Measurements from ENCODE around the gene CCDC71.
A peak's percentile ranks its signal among the peaks of the same experiment; 100 is the strongest.

The CCDC71 gene
- total RNA-seq, result 10.1 to 25.0 (median 16.1) reads per million in 9 experiments

DNA sequence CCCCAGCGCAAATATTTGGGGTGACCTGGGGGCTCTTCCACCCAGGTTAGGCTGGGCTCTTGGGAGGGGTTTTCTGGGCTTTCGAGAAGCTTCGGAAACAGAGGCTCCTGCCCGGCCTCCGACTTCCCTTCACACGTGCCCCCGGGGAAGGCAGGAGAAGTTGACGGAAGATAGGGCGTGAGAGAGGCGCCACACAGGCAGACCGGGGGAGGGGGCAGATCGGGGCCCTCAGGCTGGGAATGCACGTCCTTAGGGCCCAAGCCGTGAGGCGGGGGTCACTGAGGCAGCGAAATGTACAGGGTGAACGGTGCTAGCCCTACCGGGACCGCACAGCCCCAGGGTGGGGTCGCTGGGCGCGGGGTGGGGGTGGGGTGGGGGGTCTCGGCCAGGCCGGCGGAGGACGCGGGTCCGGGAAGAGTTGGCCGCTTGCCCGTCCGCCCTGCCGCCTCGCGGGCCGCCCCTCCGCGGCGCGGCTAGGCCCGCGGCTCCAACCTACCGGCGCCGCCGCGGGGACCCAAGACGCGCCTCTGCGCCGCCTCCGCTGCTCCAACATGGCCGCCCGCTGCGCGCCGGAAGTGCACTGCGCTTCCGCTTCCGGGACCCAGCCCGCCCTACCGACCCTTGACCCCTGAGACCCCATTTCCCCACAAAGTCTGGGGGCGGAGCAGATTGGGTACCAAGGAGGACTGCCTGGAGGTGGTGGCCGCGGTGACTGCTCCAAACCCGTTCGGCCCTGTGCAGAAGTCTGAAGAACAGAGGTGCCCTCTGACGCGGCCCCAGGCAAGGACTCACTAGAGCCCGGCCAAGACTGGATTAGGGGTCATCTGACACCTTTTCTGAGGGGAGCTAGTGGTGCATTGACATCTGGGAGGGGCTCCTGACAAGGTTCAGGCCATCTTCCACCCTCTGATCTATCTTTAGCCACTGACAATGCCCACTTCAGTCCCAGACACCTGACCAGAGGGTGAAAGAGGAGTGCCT lies at the start of gene CCDC71:
Gene CCDC71, minus strand, starts transcription at position 561 of the 981 bp plus-strand sequence. CDS start 2,123 bp downstream, outside the sequence.
- DNase-seq (peak; percentile 62 to 70 (median 64)), ATAC-seq (replicated peaks) (peak; percentile 83)
- Mint-ChIP-seq H3K27me3 (no peaks in the 10 kb centered on the region), H3K4me1 (ENCODE audit: low read depth in 2 of 2) (peaks cover 18 to 30% of the 10 kb centered on the region in 2 donors), H3K9me3 (no peaks in the 10 kb centered on the region), H3K27ac (peak within 1 kb of the TSS; percentile 96 to 97), H3K36me3 (ENCODE audit: insufficient read depth) (peaks cover 26% of the 10 kb centered on the region), H3K4me3 (peak within 1 kb of the TSS; percentile 97 to 99)

DNA sequence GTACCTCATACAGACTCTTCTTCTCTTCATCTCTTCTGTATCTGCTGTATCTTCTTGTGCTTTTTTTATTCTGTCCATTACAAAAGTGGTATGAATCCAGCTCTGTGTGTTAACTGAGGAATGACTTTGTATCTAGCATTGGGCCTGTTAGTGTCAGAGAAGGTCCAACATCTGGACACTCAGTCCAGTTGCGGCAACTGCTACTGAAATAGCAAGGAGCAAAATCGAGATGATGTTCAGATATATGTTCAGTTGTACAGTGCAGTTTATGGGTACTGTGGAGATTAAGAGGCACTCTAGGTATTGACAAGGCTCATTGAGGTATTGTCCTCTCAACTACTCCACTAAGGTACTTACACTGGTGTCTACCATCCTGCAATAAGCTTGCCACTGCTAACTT lies 47.9 kb upstream of the CCDC71 start:
- no peaks in the 10 kb centered on the region for H3K9me3 Mint-ChIP-seq
- H3K4me3 Mint-ChIP-seq, result no peak overlapping the region
- H3K27ac Mint-ChIP-seq, result no peak overlapping the region
- H3K27me3 Mint-ChIP-seq, result no peaks in the 10 kb centered on the region
- H3K36me3 Mint-ChIP-seq (ENCODE audit: insufficient read depth), result no peaks in the 10 kb centered on the region
- no peak for DNase-seq
- no peak for ATAC-seq (replicated peaks)
- H3K4me1 Mint-ChIP-seq (ENCODE audit: low read depth in 2 of 2), result no peaks in the 10 kb centered on the region

DNA sequence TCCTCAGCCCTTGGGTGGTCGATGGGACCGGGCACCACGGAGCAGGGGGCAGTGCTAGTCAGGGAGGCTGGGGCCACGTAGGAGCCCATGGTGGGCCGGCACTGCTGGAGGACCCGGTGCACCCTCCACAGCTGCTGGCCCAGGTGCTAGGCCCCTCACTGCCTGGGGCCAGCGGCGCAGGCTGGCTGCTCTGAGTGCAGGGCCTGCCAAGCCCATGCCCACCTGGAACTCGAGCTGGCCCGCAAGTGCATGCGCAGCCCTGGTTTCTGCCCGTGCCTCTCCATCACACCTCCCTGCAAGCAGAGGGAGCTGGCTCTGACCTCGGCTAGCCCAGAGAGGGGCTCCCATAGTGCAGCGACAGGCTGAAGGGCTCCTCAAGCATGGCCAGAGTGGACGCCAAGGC lies 47.4 kb upstream of the CCDC71 start:
- ATAC-seq (replicated peaks) (no peak), DNase-seq (no peak)
- Mint-ChIP-seq H3K4me1 (ENCODE audit: low read depth in 2 of 2) (no peaks in the 10 kb centered on the region), H3K36me3 (ENCODE audit: insufficient read depth) (no peaks in the 10 kb centered on the region), H3K27ac (no peak overlapping the region), H3K9me3 (no peaks in the 10 kb centered on the region), H3K4me3 (no peak overlapping the region), H3K27me3 (no peaks in the 10 kb centered on the region)

DNA sequence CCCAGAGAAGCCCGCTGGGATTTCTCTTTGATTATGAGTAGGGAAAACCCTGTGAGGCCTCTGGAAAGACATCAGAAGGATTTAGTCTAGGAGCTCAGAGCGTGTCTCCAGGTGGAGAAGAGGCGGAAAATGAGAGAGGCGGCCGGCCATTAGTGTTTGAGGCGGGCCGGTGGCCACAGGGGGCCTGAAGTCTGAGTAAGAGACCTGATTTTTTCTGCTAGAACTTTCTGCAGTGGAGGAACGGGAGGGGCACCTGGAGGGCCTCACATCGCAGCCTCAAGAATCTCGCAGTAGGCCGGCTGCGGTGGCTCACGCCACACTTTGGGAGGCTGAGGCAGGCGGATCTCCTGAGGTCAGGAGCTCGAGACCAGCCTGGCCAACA lies 33.8 kb upstream of the CCDC71 start:
- no peak for DNase-seq
- no peaks in the 10 kb centered on the region for H3K36me3 Mint-ChIP-seq (ENCODE audit: insufficient read depth)
- H3K4me1 Mint-ChIP-seq (ENCODE audit: low read depth in 2 of 2), result no peaks in the 10 kb centered on the region
- no peak overlapping the region for H3K27ac Mint-ChIP-seq
- H3K4me3 Mint-ChIP-seq, result no peak overlapping the region
- H3K27me3 Mint-ChIP-seq, result peaks cover 14 to 31% of the 10 kb centered on the region in 2 donors
- ATAC-seq (replicated peaks), result no peak
- H3K9me3 Mint-ChIP-seq, result no peaks in the 10 kb centered on the region

DNA sequence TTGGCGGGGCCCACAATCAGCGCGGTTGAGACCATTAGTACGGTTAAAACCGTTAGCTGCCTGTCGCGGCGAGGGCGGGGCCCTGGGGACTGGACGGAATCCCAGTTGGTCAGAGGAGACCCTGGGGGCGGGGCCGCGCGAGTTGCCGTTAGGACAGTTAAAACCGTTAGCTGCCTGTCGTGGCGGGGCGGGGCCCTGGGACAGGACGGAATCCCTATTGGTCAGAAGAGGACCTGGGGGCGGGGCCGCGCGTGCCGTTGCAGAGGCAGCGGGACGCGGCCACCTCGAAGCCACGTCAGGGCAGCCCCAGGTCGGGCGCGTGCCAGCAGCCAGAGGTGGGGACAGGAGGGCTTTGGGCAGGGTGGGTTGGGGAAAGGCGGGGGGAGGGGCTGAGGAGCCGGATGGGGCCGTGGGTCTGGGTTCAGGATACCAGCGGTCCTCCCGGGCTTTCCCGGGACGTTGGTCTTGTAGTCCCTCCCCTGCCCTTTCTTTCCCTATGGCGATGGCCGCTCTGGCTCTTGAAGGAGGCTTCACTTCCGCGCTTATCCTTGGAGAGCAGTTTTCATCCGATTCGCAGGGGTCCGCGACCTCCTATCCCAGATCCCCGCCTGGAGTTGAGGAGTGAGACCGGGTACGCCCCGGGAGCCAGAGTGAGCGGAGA lies 33.2 kb upstream of the CCDC71 start:
- Mint-ChIP-seq H3K27me3 (peaks cover 14 to 31% of the 10 kb centered on the region in 2 donors), H3K4me3 (no peak overlapping the region), H3K27ac (no peak overlapping the region), H3K36me3 (ENCODE audit: insufficient read depth) (no peaks in the 10 kb centered on the region), H3K9me3 (no peaks in the 10 kb centered on the region), H3K4me1 (ENCODE audit: low read depth in 2 of 2) (no peaks in the 10 kb centered on the region)
- no peak for DNase-seq
- ATAC-seq (replicated peaks), result no peak

DNA sequence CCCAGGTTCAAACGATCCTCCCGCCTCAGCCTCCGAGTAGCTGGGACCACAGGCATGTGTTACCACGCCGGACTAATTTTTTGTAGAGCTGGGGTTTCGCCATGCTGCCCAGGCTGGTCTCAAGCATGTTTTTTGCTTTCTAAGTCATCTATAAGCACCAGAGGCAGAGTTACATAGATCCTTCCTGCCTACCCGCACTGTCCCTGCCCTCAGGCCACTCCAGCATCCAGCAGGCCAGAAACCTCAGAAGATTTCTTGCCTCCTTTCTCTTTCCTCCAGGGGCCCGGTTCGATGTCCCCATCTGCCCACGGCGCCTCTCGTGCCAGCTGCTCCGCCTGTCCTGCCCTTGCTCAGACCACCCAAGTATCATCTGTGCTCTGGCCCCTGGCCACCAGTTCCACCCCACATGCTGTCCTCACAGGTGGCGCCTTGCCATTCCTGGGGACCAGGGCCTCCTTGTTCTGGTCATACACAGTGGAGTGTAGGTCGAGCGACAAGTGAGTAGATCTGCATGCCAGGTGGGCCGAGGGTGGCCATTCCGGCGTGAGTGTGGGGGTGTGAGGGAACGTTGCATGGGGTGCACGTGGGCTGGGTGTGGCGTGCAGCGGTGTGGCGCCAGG lies 32.6 kb upstream of the CCDC71 start:
- Mint-ChIP-seq H3K27me3 (peaks cover 14 to 31% of the 10 kb centered on the region in 2 donors), H3K9me3 (no peaks in the 10 kb centered on the region), H3K4me1 (ENCODE audit: low read depth in 2 of 2) (no peaks in the 10 kb centered on the region), H3K27ac (no peak overlapping the region), H3K4me3 (no peak overlapping the region), H3K36me3 (ENCODE audit: insufficient read depth) (no peaks in the 10 kb centered on the region)
- ATAC-seq (replicated peaks), result no peak
- DNase-seq, result no peak

DNA sequence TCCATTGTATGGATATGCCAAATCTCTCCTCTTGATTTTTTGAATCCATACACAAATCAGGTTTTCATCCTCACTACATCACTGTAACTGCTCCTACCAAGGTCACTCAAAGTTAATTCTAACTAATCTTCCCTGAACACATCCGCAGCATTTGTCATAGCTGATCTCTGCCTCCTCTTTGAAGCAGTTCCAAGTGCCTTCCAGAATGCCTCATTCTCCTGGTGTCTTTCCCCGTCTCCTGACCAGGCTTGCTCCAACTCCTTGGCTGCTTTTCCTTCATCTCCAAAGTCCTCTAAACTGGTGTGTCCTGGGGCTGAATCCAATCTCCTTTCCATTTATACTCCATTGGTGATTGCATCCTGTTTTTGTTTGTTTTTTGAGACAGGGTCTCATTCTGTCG lies 32.0 kb upstream of the CCDC71 start:
- Mint-ChIP-seq H3K4me3 (no peak overlapping the region), H3K27ac (no peak overlapping the region), H3K9me3 (no peaks in the 10 kb centered on the region), H3K4me1 (ENCODE audit: low read depth in 2 of 2) (no peaks in the 10 kb centered on the region), H3K27me3 (peaks cover 14 to 31% of the 10 kb centered on the region in 2 donors), H3K36me3 (ENCODE audit: insufficient read depth) (no peaks in the 10 kb centered on the region)
- DNase-seq (no peak), ATAC-seq (replicated peaks) (no peak)

DNA sequence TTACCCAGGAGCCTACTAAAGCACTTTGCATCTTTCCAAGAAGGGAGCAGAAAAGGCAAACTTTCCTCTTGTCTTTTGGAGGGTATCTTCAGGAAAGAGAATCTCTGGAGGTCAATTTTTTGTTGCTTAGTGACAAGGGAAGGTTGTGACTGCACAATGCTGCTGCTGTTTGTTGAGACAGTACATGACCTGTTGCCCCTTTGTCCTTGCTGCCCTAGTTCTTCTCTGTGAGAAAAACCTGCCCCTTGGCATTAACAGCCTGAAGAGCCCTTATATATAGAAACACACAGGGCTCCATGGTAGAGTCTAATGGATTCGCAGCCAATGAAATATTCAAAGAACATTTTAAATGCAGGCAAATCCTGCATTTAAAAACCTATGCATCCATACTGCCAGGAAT lies 25.6 kb upstream of the CCDC71 start:
- ATAC-seq (replicated peaks), result no peak
- Mint-ChIP-seq H3K4me3 (no peak overlapping the region), H3K27ac (no peak overlapping the region)

DNA sequence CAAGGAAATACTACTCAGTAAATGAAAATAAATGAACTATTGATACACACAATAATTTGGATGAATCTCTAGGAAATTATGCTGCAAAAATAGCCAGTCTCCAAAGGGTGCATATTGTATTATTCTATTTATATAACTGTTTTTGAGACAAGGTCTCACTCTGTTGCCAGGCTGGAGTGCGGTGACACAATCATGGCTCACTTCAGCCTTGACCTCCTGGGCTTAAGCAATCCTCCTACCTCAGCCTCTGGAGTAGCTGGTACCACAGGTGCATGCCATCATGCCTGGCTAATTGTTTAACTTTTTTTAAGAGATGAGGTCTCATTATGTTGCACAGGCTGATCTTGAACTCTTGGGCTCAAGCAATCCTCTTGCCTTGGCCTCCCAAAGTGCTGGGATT lies 17.7 kb upstream of the CCDC71 start:
- H3K27me3 Mint-ChIP-seq, result peaks cover 18 to 29% of the 10 kb centered on the region in 2 donors
- no peak for ATAC-seq (replicated peaks)
- H3K36me3 Mint-ChIP-seq (ENCODE audit: insufficient read depth), result no peaks in the 10 kb centered on the region
- no peak overlapping the region for H3K4me3 Mint-ChIP-seq
- H3K9me3 Mint-ChIP-seq, result no peaks in the 10 kb centered on the region
- no peak for DNase-seq
- H3K27ac Mint-ChIP-seq, result no peak overlapping the region
- H3K4me1 Mint-ChIP-seq (ENCODE audit: low read depth in 2 of 2), result peaks cover 0 to 3% of the 10 kb centered on the region in 2 donors

More for the DNA sequence above, 25.6 kb upstream of the CCDC71 start:
- Mint-ChIP-seq H3K4me1 (ENCODE audit: low read depth in 2 of 2) (no peaks in the 10 kb centered on the region), H3K27me3 (peaks cover 0 to 23% of the 10 kb centered on the region in 2 donors), H3K36me3 (ENCODE audit: insufficient read depth) (peaks cover 4% of the 10 kb centered on the region), H3K9me3 (no peaks in the 10 kb centered on the region)
- no peak for DNase-seq

DNA sequence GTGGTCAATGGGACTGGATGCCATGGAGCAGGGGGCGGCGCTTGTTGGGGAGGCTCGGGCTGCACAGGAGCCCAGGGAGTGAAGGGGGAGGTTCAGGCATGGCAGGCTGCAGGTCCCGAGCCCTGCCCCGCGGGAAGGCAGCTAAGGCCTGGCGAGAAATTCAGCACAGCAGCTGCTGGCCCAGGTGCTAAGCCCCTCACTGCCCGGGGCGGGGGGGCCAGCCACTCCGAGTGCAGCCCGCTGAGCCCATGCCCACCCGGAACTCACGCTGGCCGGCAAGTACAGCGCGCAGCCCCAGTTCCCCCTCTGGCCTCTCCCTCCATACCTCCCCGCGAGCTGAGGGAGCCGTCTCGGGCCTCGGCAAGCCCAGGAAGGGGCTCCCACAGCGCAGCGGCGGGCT lies 16.6 kb upstream of the CCDC71 start:
- no peaks in the 10 kb centered on the region for H3K36me3 Mint-ChIP-seq (ENCODE audit: insufficient read depth)
- H3K4me3 Mint-ChIP-seq, result no peak overlapping the region
- no peaks in the 10 kb centered on the region for H3K9me3 Mint-ChIP-seq
- DNase-seq (no peak), ATAC-seq (replicated peaks) (no peak)
- no peak overlapping the region for H3K27ac Mint-ChIP-seq
- peaks cover 24 to 41% of the 10 kb centered on the region in 2 donors for H3K27me3 Mint-ChIP-seq
- H3K4me1 Mint-ChIP-seq (ENCODE audit: low read depth in 2 of 2), result peaks cover 0 to 3% of the 10 kb centered on the region in 2 donors

DNA sequence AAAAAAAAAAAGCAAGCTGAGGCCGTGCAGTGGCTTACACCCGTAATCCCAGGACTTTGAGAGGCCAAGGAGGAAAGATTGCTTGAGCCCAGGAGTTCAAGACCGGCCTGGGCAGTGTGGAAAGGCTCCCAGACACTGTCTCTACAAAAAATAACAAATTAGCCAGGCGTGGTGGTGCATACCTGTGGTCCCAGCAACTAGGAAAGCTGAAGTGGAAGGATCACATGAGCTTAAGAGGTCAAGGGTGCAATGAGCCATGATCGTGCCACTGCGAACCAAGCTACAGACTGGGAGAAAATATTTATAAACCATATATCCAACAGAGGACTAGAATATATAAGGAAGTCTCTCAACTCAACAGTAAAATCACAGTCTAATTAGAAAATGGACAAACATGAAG lies 15.2 kb upstream of the CCDC71 start:
- ATAC-seq (replicated peaks) (no peak), DNase-seq (no peak)
- Mint-ChIP-seq H3K27me3 (peaks cover 24 to 47% of the 10 kb centered on the region in 2 donors), H3K4me3 (no peak overlapping the region), H3K36me3 (ENCODE audit: insufficient read depth) (no peaks in the 10 kb centered on the region), H3K27ac (no peak overlapping the region), H3K4me1 (ENCODE audit: low read depth in 2 of 2) (peaks cover 0 to 3% of the 10 kb centered on the region in 2 donors), H3K9me3 (no peaks in the 10 kb centered on the region)

DNA sequence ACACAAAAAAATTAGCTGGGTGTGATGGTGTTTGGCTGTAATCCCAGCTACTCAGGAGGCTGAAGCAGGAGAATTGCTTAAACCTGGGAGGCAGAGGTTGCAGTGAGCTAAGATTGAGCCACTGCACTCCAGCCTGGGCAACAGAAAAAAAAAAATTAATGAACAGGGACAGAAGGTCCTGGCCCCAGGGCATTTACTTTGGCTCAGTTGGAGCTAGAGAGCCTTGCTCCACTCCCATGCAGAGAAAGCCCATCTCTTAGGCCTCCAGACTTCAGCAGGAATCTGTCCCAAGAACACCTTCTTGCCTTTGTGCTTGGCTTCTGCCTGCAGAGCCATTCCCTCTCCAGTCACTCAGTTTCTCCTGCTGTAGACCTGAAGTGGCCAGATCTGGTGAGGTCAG lies 14.0 kb upstream of the CCDC71 start:
- Mint-ChIP-seq H3K36me3 (ENCODE audit: insufficient read depth) (no peaks in the 10 kb centered on the region), H3K9me3 (no peaks in the 10 kb centered on the region), H3K4me3 (no peak overlapping the region), H3K27ac (no peak overlapping the region), H3K4me1 (ENCODE audit: low read depth in 2 of 2) (peaks cover 0 to 3% of the 10 kb centered on the region in 2 donors), H3K27me3 (peaks cover 24 to 47% of the 10 kb centered on the region in 2 donors)
- no peak for DNase-seq
- ATAC-seq (replicated peaks), result no peak

DNA sequence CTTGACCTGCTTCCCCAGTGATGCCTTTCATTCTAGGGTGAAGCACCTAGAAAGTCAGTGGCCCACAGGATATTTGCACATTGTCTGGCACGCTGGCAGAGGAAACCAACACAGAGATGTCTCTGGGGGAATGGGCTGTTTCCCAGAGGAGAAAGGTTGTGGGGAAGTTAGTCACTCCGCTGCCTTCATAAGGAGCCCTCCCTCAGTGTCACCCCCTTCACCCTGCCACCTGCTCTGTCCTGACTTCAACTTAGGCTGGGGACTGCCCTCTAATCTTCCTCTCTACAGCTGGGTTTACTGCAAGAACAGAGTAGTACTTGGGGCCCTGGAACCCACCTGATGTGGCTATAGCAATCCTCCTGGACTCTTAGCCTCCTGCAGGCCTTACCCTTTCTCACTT lies 10.9 kb upstream of the CCDC71 start:
- DNase-seq (no peak), ATAC-seq (replicated peaks) (no peak)
- H3K36me3 Mint-ChIP-seq (ENCODE audit: insufficient read depth), result no peaks in the 10 kb centered on the region
- peaks cover under 1 to 5% of the 10 kb centered on the region in 2 donors for H3K4me1 Mint-ChIP-seq (ENCODE audit: low read depth in 2 of 2)
- H3K27ac Mint-ChIP-seq, result no peak overlapping the region
- H3K4me3 Mint-ChIP-seq, result no peak overlapping the region
- H3K27me3 Mint-ChIP-seq, result peaks cover 24 to 39% of the 10 kb centered on the region in 2 donors
- H3K9me3 Mint-ChIP-seq, result no peaks in the 10 kb centered on the region

Measured in effector memory CD8-positive, alpha-beta T cell (primary cell).